HG03066 (cell line): ENCODE data around the gene NPEPPS.
"Not testable (repeated sequence)": the region's sequence is repeated elsewhere in the genome, so short reads cannot be mapped to it uniquely, and the experiment has no call there.

ENCODE experiments used
- ATAC-seq: cut with Tn5 transposase; IDR thresholded peaks from one replicate; pipeline ENCODE4 v1.9.1; 2021; ENCODE audit warnings: low read depth; ENCODE audit not compliant: unreplicated experiment

The NPEPPS gene

GRCh38 chr17:47530557-47531232, at the start of gene NPEPPS:
TSS of gene NPEPPS (plus strand) at chr17:47531108. CDS start at chr17:47531301, 193 bp downstream.
- peak; percentile 63 for ATAC-seq

GRCh38 chr17:47491841-47492212, 39.1 kb upstream of the NPEPPS start:
- ATAC-seq, result not testable (repeated sequence)

GRCh38 chr17:47499074-47499473, 31.8 kb upstream of the NPEPPS start:
- not testable (repeated sequence) for ATAC-seq

- ATAC-seq, result not testable (repeated sequence)
These were observed 31.4 kb upstream of the NPEPPS start for GRCh38 chr17:47499494-47499893.

- not testable (repeated sequence) for ATAC-seq
These were observed 30.3 kb upstream of the NPEPPS start for GRCh38 chr17:47500620-47501019.

GRCh38 chr17:47502122-47502731, 28.7 kb upstream of the NPEPPS start:
- ATAC-seq, result peak; percentile 60

GRCh38 chr17:47502776-47503455, 28.0 kb upstream of the NPEPPS start:
- peak; percentile 13 for ATAC-seq

GRCh38 chr17:47511701-47512146, 19.2 kb upstream of the NPEPPS start:
- ATAC-seq, result not testable (repeated sequence)

- ATAC-seq, result not testable (repeated sequence)
These were observed 17.6 kb upstream of the NPEPPS start for GRCh38 chr17:47513301-47513700.

GRCh38 chr17:47518880-47519279, 12.0 kb upstream of the NPEPPS start:
- not testable (repeated sequence) for ATAC-seq

GRCh38 chr17:47519365-47519764, 11.5 kb upstream of the NPEPPS start:
- not testable (repeated sequence) for ATAC-seq

- ATAC-seq, result not testable (repeated sequence)
These were observed 10.6 kb upstream of the NPEPPS start for GRCh38 chr17:47520279-47520678.

GRCh38 chr17:47521434-47521833, 9.5 kb upstream of the NPEPPS start:
- not testable (repeated sequence) for ATAC-seq

- ATAC-seq, result not testable (repeated sequence)
These were observed 8.6 kb upstream of the NPEPPS start for GRCh38 chr17:47522341-47522740.

- ATAC-seq, result peak; percentile 25
These were observed 419 bp downstream of the NPEPPS start for GRCh38 chr17:47531233-47531820.

- ATAC-seq, result not testable (repeated sequence)
These were observed 8.2 kb downstream of the NPEPPS start for GRCh38 chr17:47539085-47539484.

- ATAC-seq, result not testable (repeated sequence)
These were observed 10.8 kb downstream of the NPEPPS start for GRCh38 chr17:47541676-47542075.

GRCh38 chr17:47544327-47544726, 13.4 kb downstream of the NPEPPS start:
- not testable (repeated sequence) for ATAC-seq

- not testable (repeated sequence) for ATAC-seq
These were observed 23.8 kb downstream of the NPEPPS start for GRCh38 chr17:47554733-47555132.

GRCh38 chr17:47556108-47556507, 25.2 kb downstream of the NPEPPS start:
- not testable (repeated sequence) for ATAC-seq

GRCh38 chr17:47560517-47561043, 29.7 kb downstream of the NPEPPS start:
- not testable (repeated sequence) for ATAC-seq
